Tibial nerve (tissue), 4 donors: Measurements from ENCODE around the gene ODAPH.

Source experiments
- EP300 ChIP-seq, 2 donors: sonication (generic); formaldehyde crosslinking; IDR thresholded peaks; one replicate each; pipeline ENCODE4 v1.6.1; 2017; ENCODE audit warnings: antibody characterized with exemption in 2 of 2, mild to moderate bottlenecking in 1 of 2
- TF ChIP-seq, protein P1 (sequence below), 5 experiments: fragments of 200-600 bp in 3 of 5; fragments of 450-650 bp in 2 of 5; sonication (generic) in 3 of 5; IDR thresholded peaks; one replicate each; pipeline ENCODE4 v1.5.1; 2016 to 2019; ENCODE audit warnings: antibody characterized with exemption in 5 of 5, mild to moderate bottlenecking in 3 of 5, moderate library complexity in 2 of 5

DNA sequence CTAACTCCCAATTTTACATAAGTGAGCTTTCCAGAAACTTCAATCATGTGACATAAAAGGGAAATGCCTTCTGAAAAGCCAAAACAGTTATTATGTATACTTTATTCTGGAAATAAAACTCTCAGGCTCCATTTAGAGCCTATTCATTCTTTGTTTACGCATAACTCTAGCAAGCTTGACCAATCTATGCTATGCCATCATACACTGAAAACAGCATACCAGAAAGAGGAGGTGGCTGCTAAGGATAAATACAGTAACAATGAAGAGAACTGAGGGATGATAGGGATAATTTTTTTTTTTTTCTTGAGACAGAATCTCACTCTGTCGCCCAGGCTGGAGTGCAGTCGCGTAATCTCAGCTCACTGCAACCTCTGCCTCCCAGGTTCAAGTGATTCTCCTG is 50.1 kb downstream of the ODAPH start:
- TF ChIP-seq EP300 (IDR thresholded peaks at IDR 0.05) = no peak
- TF ChIP-seq, protein P1, sequence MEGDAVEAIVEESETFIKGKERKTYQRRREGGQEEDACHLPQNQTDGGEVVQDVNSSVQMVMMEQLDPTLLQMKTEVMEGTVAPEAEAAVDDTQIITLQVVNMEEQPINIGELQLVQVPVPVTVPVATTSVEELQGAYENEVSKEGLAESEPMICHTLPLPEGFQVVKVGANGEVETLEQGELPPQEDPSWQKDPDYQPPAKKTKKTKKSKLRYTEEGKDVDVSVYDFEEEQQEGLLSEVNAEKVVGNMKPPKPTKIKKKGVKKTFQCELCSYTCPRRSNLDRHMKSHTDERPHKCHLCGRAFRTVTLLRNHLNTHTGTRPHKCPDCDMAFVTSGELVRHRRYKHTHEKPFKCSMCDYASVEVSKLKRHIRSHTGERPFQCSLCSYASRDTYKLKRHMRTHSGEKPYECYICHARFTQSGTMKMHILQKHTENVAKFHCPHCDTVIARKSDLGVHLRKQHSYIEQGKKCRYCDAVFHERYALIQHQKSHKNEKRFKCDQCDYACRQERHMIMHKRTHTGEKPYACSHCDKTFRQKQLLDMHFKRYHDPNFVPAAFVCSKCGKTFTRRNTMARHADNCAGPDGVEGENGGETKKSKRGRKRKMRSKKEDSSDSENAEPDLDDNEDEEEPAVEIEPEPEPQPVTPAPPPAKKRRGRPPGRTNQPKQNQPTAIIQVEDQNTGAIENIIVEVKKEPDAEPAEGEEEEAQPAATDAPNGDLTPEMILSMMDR (IDR thresholded peaks at IDR 0.05) = no peak
